ENCODE data around the gene ADORA3.
A peak's percentile ranks its signal among the peaks of the same experiment; 100 is the strongest.

ADORA3 gene

DNA sequence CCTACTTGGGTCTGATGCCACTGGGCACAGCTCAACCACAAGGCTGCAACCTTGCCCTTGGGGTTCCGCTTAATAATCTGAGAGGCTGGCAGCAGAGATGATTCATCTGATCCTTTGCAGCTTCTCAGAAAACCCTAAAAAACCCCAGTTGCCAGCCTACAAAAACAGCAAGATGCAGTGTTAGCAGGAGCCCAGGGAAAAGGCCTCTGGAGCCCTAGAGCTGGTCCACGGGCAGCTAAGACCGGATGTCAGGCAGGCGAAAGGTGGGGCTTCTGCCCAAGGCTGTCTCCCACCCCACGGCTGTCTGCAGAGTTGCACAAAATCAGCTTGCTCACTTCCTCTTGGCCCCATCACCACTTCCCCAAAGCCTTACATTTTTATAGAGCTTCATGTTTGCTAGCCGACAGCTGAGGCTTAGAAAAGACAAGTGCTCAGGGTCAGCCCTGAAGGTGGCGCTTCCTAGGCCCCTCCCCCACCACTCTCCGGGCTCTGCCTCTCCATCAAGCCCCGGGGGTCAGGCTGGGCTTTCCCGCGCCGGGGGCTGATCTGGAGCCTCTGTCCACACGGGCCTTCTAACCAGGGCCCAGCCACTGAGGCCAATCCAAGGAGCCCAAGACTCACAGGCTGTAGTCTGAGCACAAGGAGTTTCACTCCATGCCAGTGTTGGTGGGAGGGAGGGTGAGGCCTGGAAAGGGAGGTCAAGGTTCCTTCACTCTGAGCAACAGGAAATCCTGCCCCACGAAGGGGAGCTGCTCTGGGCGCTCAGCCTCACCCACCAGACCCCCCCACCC is 4.2 kb upstream of the ADORA3 start:
- peak; percentile 34 to 36 for DNase-seq (ENCODE audit: low read depth in 2 of 2)

DNA sequence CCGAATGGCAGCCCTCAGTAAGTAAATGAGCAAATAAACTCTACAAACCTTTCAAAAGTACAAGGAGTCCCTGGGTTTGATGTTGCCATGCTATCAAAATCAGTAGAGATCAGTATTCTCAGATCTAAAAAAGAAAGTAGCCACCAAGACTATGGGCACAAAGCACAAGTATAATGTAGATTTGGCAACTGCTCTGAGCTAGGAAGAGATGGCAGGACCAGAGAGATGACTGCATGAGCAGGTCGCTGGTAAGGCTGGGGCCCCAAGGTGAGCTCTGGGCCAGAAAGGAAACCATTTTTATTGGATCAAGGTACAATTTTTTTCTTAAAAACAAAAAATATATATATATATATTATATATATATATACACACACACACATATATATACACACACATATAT is 3.1 kb upstream of the ADORA3 start:
- DNase-seq (ENCODE audit: low read depth in 2 of 2): no peak

DNA sequence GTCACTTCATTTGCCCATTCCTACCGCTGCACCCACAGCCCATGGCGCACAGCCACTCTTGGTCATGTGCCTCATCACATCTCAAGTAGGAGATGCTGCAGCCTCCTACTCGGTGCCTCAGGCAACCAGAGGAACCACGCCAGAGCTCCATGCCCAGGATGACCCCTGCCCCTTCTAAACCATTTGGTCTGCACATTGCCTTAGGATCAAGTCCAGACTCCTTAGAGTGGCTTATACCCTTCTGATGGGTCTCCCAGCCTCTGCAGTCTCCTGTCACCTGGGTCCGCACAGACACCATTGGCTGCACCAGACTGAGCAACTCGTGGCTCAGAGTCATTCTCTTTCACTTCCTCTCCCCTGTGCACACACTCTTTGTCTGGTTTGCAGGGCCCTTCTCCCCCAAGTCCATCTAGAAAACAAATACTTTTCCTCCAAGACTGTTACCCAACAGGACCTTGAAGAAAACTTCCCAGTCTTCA is 2.2 kb upstream of the ADORA3 start:
- DNase-seq (ENCODE audit: low read depth in 2 of 2): no peak

DNA sequence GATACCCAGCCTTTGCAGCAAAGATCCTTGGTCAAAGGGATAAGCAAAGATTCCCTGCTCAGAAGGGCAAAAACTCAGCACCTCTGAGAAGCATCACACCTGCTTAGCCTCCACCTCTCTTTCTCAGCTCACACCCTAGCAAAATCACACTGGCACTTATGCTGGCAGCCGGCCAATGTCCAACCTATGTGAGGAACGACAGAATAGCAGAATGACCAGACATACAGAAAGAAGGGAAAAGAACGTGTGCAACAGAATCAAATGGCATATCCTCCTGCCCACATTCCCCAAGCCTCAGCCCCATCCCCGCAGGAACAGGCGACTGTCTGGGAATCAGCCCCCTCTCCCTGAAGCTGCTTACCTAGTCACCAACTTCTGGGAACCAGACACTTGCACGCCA is 664 bp upstream of the ADORA3 start:
- DNase-seq (ENCODE audit: low read depth in 2 of 2): no peak

DNA sequence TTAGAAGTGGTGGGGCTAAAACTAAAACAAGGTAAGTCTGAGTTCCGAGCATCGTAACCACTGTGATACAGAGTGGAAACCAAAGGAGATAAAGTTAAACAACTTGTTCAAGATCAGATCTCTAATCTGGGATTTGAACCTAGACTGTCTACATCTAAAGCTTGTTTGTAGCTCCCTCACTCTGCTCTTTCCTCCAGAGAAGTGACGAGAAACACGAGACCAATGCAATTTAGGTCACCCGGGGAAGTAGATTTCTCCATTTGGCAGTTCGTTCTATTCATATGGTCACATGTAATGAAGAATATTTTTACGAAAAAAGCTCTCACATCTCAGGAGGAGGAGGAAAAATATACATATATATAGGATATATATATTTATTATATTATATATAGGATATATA is 1.8 kb downstream of the ADORA3 start:
- DNase-seq (ENCODE audit: low read depth in 2 of 2): no peak

DNA sequence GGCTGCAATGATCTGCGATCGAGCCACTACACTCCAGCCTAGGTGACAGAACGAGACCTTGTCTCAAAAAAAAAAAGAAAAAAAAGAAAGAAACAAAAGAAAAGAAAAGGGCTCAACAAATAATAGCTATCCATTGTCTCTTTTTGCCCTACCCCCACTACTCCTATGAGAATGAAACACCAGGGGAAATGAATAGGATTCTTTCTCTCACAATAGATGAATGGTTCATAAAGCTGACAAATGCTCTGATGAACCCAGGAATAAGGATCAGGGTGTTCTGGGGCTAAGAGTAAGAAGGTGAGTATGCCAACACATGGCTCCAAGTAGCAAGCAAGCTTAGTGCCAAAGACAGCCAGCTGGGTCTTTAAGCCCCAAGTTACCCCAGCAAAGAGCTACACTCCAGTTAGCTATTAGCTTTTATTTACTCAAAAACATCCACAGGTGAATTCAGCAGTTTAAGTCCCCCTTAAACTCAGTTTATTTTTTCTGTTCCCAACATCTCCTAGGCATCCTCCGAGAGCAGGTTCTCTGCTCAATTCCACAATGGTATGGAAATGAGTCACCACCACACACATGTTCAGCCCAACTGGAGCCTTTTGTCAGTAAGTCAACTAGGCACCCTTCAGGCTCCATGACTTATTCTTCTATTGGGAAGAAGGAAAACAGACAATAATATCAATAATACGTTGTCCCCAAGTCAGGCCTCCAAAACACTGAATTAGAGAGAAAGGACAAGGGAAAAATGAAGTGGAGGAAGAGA is 4.2 kb downstream of the ADORA3 start:
- DNase-seq (ENCODE audit: low read depth in 2 of 2): no peak

DNA sequence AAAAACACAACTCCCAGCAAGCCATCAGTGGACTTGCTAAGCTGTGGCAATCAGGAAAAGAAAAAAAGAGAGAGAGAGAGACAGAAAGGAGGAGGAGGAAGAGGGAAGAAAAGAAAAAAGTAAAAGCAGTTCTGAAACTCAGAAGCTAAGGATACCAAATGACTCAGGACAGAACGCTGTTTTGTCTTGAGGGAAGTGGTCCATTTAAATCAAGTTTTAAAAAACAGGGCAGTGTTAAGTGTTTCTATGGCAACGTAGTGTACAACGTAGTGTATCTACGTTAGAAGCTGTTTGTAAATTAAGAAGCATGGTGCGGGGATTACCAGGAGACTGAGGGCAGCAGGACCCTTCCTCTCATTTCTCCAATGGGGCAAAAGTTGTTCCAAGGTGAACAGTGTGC is 5.8 kb downstream of the ADORA3 start:
- no peak for DNase-seq (ENCODE audit: low read depth in 2 of 2)

DNA sequence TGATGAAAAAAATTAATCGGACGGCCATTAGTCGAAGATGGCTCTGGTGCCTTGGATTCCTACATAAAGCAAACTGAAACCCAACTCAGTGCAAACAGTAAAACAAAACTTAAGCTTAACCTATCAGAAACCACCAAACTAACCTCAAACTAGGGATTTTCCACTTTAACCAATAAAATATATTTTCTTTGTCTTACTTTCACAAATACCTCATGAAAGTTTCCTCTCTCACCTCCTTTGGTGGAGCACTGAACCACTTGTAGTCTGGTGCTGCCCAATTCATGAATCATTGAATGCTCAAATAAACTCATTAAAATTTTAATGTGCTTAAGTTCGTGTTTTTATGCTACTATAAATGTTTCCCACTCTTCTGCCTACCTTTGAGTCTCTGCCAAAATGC is 7.0 kb downstream of the ADORA3 start:
- no peak for DNase-seq (ENCODE audit: low read depth in 2 of 2)

DNA sequence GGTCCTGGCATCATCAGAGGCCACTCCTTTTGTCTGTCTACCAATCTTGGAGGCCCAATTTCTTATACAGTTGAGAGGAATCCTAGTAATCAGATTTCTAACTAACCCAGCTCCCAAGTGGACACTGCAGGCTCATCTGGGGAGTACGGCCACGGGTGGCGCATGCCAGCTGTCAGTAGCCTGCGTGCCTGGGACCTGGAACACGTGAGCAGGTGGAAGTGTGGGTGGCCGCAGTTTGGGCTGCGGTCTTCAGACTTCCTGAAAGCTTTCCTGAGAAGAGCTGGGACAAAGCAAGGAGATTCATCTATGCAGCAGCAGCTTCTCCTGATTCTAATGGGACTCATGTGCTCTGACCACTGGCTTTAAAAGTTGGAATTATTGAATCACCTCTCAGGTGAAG is 12.4 kb downstream of the ADORA3 start:
- DNase-seq (ENCODE audit: low read depth in 2 of 2): no peak

DNA sequence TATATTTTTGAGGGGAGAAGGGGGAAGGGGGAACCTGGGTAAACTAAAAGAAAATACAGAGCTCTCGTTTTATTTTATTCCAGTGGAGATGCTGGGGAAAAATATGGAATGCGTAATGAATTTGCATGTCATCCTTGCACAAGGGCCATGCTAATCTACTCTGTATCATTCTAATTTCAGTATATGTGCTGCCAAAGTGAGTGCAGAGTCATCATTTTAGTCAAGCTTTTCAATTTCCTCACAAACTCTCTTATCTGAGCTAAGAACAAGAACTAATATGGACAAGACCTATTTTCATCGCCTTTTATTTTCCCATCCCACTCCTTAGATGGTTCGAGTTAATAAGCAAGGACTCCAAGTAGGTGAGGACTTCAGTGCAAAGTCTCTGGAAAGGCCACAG is 13.2 kb downstream of the ADORA3 start:
- DNase-seq (ENCODE audit: low read depth in 2 of 2): no peak

DNA sequence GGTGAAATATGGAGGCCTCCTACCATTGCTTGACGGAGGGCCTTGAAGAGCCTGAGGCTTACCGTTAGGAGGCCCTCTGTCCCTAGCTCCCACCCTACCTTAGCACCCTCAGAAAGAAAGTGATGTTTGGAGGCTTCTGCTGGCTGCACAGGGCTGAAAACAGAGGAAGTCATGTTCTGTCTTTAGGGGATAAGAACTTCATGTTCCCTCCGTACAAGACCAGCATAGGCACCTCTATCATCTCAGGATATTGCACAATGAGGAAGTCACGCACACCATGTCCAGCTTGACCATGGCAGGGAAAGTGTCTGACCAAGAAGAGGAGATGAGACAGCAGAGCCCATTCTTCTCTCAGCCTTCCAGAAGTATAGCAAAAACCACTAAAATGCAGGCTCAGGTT is 13.8 kb downstream of the ADORA3 start:
- DNase-seq (ENCODE audit: low read depth in 2 of 2): no peak

DNA sequence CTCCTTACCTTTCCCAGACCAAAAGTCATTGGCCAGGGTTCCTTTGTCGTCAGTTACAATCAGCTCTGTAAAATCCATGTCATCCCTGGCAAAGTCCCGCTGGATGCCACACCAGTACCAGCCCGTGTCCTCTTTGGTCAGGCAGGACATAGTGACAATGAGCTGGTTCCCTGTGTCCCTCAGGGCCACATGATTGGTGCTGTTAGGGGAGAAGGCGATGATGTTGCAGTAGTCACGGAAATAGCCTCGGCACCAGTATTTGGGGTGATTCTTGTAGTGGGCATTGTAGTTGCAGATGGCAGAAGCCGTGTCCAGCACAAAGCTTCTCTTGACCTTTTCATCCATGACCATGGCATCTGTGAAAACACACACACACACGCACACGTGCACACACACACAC is 14.8 kb downstream of the ADORA3 start:
- DNase-seq (ENCODE audit: low read depth in 2 of 2): no peak

DNA sequence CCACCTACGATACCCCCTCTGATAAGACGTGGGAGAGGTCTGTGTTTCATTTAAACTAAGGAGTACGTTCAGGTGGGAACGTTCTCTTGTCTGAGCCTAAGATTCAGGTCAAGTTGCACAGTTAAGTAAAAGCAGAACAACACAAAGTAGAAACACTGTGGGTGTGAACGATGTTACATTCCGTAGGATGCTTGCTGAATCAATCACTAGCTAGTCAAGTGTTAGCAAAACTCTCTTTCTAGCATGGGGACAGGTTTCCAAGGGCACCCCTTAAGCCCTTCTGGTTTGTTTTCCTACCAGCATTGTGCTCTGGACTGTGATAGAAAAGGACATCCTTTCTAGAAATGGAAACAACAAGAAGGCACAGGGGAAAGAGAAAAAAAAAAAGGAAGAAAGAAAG is 16.3 kb downstream of the ADORA3 start:
- no peak for DNase-seq (ENCODE audit: low read depth in 2 of 2)

DNA sequence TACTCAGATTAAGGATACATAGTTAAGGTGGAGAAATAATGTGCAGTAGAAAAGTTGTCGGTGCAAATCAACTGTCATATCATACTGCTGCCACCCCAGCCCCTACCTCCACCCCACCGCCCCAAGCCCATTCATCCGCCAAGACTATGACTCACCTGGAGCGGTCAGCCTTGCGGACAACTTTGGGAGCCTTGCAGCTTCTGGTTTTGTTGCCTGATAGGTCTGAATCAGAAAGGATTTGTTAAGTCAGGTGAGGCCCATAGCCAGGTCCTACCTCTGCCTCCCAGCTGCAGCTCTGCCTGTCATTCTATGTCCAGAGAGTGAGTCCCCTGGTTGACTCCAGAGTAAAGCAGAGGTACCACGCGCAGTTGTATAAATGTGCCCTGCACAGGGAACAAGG is 17.0 kb downstream of the ADORA3 start:
- DNase-seq (ENCODE audit: low read depth in 2 of 2): no peak

DNA sequence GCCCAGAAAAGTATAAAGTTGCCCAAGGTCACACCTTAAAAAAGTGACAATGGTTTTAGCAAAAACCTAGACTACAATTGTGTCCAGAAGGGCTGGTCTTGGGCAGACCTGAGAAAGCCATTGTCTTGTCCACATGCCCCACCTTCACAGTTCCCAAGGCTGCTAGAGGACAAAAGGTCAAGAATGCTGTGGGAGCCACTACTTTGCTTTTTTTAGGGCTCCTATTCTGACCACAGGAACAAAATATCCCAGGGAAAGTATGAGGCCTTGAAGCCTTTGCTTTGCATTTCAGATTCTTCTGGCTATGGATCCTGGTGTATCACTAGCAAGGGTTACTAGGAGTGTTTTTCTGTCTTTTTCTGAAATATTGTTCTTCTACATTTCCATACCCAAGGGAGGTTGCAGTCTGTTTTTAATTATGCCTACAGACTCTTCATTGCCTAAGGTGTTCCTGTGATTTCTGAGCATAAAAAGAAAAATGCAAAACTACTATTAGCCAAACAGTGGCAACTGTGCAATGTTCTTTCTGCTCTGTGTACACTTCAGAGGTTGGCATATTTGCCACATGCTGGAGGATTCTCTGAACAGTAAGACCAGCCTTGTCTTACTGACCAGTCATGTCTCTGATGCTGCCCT is 18.9 kb downstream of the ADORA3 start:
- no peak for DNase-seq (ENCODE audit: low read depth in 2 of 2)

DNA sequence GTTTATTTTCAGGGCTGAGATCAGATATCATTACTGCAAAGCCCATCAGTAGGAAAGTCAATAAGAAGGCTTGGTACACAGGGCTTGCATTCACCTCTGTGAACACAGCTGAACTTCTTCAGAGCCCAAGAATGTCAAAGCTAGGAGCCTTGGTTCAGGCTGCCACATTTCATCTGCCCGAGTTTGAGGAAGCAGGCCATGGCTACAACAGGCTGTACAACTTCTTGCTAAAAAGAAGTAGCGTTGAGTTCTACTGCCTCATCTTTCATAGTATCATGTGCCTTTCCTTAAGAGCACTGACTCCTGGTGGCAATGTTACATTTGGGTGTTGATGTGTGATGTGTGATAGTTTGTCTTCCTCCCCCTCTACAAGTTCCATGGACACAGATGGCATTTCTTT is 19.6 kb downstream of the ADORA3 start:
- DNase-seq (ENCODE audit: low read depth in 2 of 2): no peak

DNA sequence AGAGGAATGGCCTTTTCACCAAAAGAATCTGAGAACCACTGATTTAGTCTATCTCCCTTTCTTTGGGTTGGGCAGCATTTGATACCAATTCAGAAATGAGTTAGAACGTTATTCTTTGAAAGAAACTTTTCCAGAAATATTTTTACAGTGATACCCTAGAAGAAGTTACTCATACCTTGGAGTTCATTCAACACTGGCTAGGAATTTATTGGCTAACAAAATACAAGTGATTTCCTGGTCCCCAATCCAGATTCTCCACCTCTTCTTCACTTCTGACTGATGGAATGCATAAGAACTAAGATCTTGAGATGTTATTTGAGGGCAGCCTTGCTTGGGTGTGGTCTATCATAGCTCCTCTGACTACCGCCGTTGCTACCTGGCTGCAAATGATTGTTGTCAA is 20.3 kb downstream of the ADORA3 start:
- DNase-seq (ENCODE audit: low read depth in 2 of 2): no peak

DNA sequence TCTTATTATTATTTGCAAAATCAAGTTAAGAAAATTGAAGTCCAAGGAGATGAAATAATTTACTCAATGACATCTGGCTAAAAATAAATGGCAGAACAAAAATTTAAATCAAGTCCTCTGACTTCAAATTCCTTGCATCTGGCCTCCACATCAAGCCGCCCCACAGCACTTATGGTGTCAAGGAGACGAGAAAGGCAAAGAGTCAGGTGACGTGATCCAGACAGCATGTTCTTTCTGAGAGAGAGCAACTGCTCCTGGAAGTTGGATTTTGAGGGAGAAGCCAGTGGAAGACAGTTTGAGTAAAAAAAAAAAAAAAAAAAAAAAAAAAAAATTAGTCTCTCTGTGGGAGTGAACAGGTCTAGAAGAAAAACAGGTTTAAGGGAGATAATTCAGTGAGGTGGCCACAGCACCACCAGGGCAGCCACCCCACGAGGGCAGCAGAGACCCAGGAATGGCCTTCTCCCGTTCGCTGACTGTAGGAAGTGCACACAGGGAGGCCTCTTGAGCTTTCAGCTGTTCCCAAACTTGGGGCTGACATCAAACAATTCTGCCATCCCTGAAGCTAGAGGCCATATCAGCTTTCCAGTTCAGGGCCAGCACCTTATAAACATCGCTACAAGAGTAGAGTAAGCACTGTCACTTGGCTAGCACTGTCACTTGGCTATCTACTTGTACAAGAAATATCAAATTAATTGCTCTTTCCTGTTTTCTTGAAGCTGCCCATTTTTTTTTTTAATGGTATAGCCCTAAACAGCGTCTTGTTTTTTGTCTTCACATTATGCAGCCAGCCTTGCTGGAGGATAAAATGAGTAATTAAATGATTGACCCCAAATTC is 21.8 kb downstream of the ADORA3 start:
- no peak for DNase-seq (ENCODE audit: low read depth in 2 of 2)

DNA sequence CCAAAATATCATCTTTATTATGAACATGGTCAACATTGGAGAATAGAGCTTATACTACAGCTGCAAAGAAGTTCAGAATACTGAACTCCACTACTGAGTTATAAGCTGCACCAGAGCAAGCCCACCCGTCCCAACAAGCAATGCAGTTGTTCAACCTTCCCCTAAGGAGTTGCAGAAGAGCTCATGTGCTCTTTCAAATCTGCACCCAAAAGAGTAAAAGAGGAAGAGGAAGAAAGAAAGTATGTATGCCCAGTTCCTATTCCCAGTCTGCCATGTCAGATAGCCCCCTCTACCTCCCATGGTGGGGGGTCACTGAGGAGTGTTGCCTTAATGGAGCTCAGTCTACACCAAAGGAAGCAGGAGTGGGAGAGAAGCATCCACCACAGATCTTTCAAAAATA is 22.8 kb downstream of the ADORA3 start:
- DNase-seq (ENCODE audit: low read depth in 2 of 2): no peak

DNA sequence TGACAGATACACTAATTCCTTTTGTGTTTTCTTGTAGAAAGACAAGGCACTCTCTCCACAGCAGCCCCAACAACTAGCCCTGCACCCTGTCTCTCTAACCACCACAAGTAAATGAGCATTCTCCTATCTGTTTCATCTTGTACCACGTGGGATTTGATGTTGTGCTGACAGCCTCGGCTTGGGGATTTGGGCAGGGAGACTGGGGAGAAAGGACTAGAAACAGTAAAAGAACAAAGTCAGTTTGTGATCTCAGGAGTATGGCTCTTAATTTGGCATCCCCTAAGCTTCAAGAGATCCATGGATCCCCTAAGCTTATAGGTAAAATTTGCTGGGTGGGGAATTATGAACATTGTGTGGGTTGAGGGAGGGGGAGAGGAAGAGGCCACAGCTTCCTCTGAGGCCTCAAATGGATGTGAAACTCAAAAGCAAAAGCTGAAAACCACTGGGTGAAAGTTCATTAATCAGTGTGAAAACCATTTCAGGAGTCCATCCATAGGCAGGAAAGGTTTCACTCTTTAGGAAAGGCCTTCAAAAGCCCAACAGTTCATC is 26.6 kb downstream of the ADORA3 start:
- DNase-seq (ENCODE audit: low read depth in 2 of 2): no peak

DNA sequence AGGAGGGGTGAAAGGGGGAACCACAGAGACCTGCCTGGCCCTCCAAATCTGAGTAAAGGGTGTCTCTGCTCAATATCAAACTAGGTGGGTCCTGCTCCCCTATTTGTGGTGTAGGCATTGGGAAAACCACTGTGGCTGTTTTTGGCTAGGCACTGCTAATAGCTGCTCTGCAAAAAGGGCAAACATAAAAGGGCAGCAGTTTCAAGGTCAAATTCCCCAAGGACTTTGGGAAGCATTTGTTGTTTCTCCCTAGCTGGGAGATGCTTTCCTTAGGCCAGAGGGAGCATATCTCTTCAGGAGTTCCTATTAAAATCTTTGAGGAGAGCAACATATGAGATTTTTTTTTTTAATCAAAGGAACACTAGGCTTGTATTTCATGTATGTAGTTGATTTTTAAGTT is 27.2 kb downstream of the ADORA3 start:
- no peak for DNase-seq (ENCODE audit: low read depth in 2 of 2)

DNA sequence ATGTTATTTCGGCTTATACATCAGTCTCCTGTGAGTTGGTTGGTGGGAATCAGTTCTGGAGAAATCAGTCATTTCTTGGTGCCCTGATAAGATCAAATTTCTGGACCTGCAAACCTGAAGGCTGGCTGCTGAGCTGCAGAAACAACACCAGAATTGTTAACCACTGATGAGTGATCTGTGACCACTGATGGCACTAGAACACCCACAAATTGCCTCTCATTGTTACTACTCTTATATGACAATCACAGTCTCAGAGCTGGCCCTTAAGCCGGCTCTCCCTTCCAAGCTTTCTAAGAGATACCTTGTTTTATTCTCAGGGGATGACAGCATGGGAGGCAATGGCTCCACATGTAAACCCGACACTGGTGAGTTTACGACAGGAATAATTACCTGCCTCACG is 27.7 kb downstream of the ADORA3 start:
- DNase-seq (ENCODE audit: low read depth in 2 of 2): no peak

Measured in activated CD8-positive, alpha-beta memory T cell treated with anti-CD3 and anti-CD28 coated beads for 4 hours (primary cell).